Endodermal cell (in vitro differentiated cells): ENCODE measurements around the gene SLC24A4. TPM values are rescaled to one million over a fixed set of nuclear protein-coding genes. Genes with fewer than 3 reads are reported as not detected.

Experiments
- DNase-seq: peaks from one replicate; pipeline ENCODE4 v3.0.0-alpha.2; 2017
- H3K27ac ChIP-seq: 2 replicates; pipeline ENCODE4 v1.5.1; 2013; ENCODE audit warnings: mild to moderate bottlenecking, low read depth, low read length, moderate library complexity
- H3K27me3 ChIP-seq: 2 replicates; pipeline ENCODE4 v1.6.1; 2013; ENCODE audit warnings: mild to moderate bottlenecking, low read length, moderate library complexity; ENCODE audit not compliant: insufficient read depth, control insufficient read depth, poor library complexity, severe bottlenecking
- H3K36me3 ChIP-seq: 2 replicates; pipeline ENCODE4 v1.7.0; 2013; ENCODE audit warnings: mild to moderate bottlenecking, low read length, moderate library complexity; ENCODE audit not compliant: control insufficient read depth, insufficient read depth
- H3K4me1 ChIP-seq: one replicate; pipeline ENCODE4 v1.7.0; 2013; ENCODE audit warnings: low read length; ENCODE audit not compliant: control insufficient read depth, insufficient read depth
- H3K4me3 ChIP-seq: 2 replicates; pipeline ENCODE4 v1.5.1; 2013; ENCODE audit warnings: mild to moderate bottlenecking, low read length, moderate library complexity
- H3K9ac ChIP-seq: 2 replicates; pipeline ENCODE4 v1.6.1; 2013; ENCODE audit warnings: mild to moderate bottlenecking, low read length, moderate library complexity; ENCODE audit not compliant: poor library complexity, severe bottlenecking; ENCODE audit errors: extremely low read depth
- H3K9me3 ChIP-seq: 2 replicates; pipeline ENCODE4 v1.6.1; 2013; ENCODE audit warnings: mild to moderate bottlenecking, low read length, moderate library complexity; ENCODE audit not compliant: control insufficient read depth
- H3K27ac Mint-ChIP-seq: 2 replicates; pipeline ENCODE4 v1.8.0; 2020; ENCODE audit warnings: mixed read lengths
- H3K27me3 Mint-ChIP-seq: 2 replicates; pipeline ENCODE4 v1.8.0; 2021; ENCODE audit warnings: mild to moderate bottlenecking, mixed read lengths; ENCODE audit not compliant: insufficient read depth
- H3K36me3 Mint-ChIP-seq: 2 replicates; pipeline ENCODE4 v1.8.0; 2020; ENCODE audit warnings: low read depth, mixed read lengths
- H3K4me1 Mint-ChIP-seq: 2 replicates; pipeline ENCODE4 v1.8.0; 2020; ENCODE audit warnings: mixed read lengths
- H3K4me3 Mint-ChIP-seq: 2 replicates; pipeline ENCODE4 v1.8.0; 2020; ENCODE audit warnings: mild to moderate bottlenecking, moderate library complexity, mixed read lengths
- H3K9me3 Mint-ChIP-seq: 2 replicates; pipeline ENCODE4 v1.8.0; 2020; ENCODE audit warnings: mild to moderate bottlenecking, mixed read lengths
- CTCF ChIP-seq: fragments of 200-600 bp; sonication (generic); conservative IDR thresholded peaks from 2 replicates; pipeline ENCODE4 v1.5.0; 2021; ENCODE audit warnings: antibody characterized with exemption, mild to moderate bottlenecking
- WGBS, 2 experiments: methylation state at CpG; one replicate each; pipeline versions ENCODE4 v1.1.5 to v1.1.7; 2013; ENCODE audit warnings: missing lambda C conversion rate in 2 of 2, mixed read lengths in 1 of 2; ENCODE audit not compliant: insufficient coverage in 1 of 2, insufficient read length in 1 of 2; 5-methylcytosine and 5-hydroxymethylcytosine counted together
- total RNA-seq, 2 donors: library from RNA; stranded (reverse); fragmentation: NEBNext Ultra II Directional in 1 of 2; extraction: Animal tissue kit (Norgen Biotek cat#: 25700) in 1 of 2; gene quantifications; 2 replicates in 1 of 2; 3 replicates in 1 of 2; pipeline ENCODE4 v1.2.1, GENCODE V29; 2021

The SLC24A4 gene
- total RNA-seq, 2 donors from 2014 or later = 0.09 to 0.29 TPM

GRCh38 chr14:92287987-92288386 lies 35.0 kb upstream of the SLC24A4 start:
- Histone ChIP-seq H3K4me3 (no peak overlapping the region), H3K9ac (no peak overlapping the region), H3K36me3 (no peaks in the 10 kb centered on the region), H3K4me1 (no peaks in the 10 kb centered on the region), H3K27ac (no peak overlapping the region), H3K9me3 (no peaks in the 10 kb centered on the region), H3K27me3 (peaks cover 13% of the 10 kb centered on the region)
- no peak overlapping the region for H3K27ac Mint-ChIP-seq
- WGBS, 2 experiments = 90 to 97% methylated on average over 7 to 10 of the region's 10 CpGs
- H3K4me1 Mint-ChIP-seq = no peaks in the 10 kb centered on the region
- peaks cover 13% of the 10 kb centered on the region for H3K27me3 Mint-ChIP-seq
- peaks cover 2% of the 10 kb centered on the region for H3K9me3 Mint-ChIP-seq
- H3K4me3 Mint-ChIP-seq = no peak overlapping the region
- H3K36me3 Mint-ChIP-seq = no peaks in the 10 kb centered on the region
- DNase-seq = no peak
- TF ChIP-seq CTCF = no peak

GRCh38 chr14:92288994-92289660 lies 33.8 kb upstream of the SLC24A4 start:
- Histone ChIP-seq H3K4me1 (no peaks in the 10 kb centered on the region), H3K27me3 (peaks cover 13% of the 10 kb centered on the region), H3K36me3 (no peaks in the 10 kb centered on the region), H3K9me3 (no peaks in the 10 kb centered on the region), H3K27ac (no peak overlapping the region), H3K4me3 (no peak overlapping the region), H3K9ac (no peak overlapping the region)
- Mint-ChIP-seq H3K27ac (no peak overlapping the region), H3K36me3 (no peaks in the 10 kb centered on the region), H3K4me1 (no peaks in the 10 kb centered on the region), H3K9me3 (peaks cover 2% of the 10 kb centered on the region), H3K27me3 (peaks cover 13% of the 10 kb centered on the region), H3K4me3 (no peak overlapping the region)
- WGBS, 2 experiments = 85 to 90% methylated on average over 4 to 8 of the region's 9 CpGs
- no peak for DNase-seq
- no peak for TF ChIP-seq CTCF

- H3K27ac Mint-ChIP-seq = no peak overlapping the region
- H3K27ac ChIP-seq = no peak overlapping the region
- no peak overlapping the region for H3K4me3 Mint-ChIP-seq
- no peaks in the 10 kb centered on the region for H3K36me3 ChIP-seq
- no peaks in the 10 kb centered on the region for H3K4me1 ChIP-seq
- no peaks in the 10 kb centered on the region for H3K4me1 Mint-ChIP-seq
- H3K9ac ChIP-seq = no peak overlapping the region
- H3K9me3 ChIP-seq = no peaks in the 10 kb centered on the region
- TF ChIP-seq CTCF = no peak
- 87 to 100% methylated on average over 1 to 2 of the region's 2 CpGs for WGBS, 2 experiments
- DNase-seq = no peak
- no peaks in the 10 kb centered on the region for H3K36me3 Mint-ChIP-seq
- H3K27me3 Mint-ChIP-seq = peaks cover 26% of the 10 kb centered on the region
- H3K9me3 Mint-ChIP-seq = no peaks in the 10 kb centered on the region
- H3K4me3 ChIP-seq = no peak overlapping the region
- H3K27me3 ChIP-seq = peaks cover 13% of the 10 kb centered on the region
Observed at GRCh38 chr14:92292673-92293072, 30.3 kb upstream of the SLC24A4 start.
